Myometrial cell (primary cell): ENCODE results near the gene VDAC1. TPM values are rescaled to one million over a fixed set of nuclear protein-coding genes. Genes with fewer than 3 reads are reported as not detected.

Source experiments
- total RNA-seq: library from RNA; depleted of rRNA; stranded (reverse); fragments of >200 nt; gene quantifications from 2 replicates; pipeline ENCODE4 v1.2.3, GENCODE V29; 2015

VDAC1 gene
- 355 and 370 TPM in 2 replicates for total RNA-seq

GRCh38 chr5:134004626-134005416 is at the start of gene VDAC1:
TSS of gene VDAC1 (minus strand) at chr5:134004975. CDS start at chr5:133993012, 11,963 bp downstream.

GRCh38 chr5:133968204-133968980 is 36.4 kb downstream of the VDAC1 start, which contains the start of gene C5orf15:
TSS of gene C5orf15 (minus strand) at chr5:133968625. CDS start at chr5:133968584, 41 bp downstream.

Other genes starting within 250 kb of the VDAC1 start
- gene C5orf15, start 36.4 kb downstream of the VDAC1 start, total RNA-seq, result 73.5 and 89.9 TPM in 2 replicates
- gene TCF7, start 109.7 kb upstream of the VDAC1 start, total RNA-seq, result 2.6 and 3.0 TPM in 2 replicates
- gene SKP1, start 172.0 kb upstream of the VDAC1 start, total RNA-seq, result 240 and 279 TPM in 2 replicates
- 185 and 186 TPM in 2 replicates for gene PPP2CA, start 221.1 kb upstream of the VDAC1 start, total RNA-seq